C4-2B (cell line): ENCODE data around the gene LIMS1.

Experiments
- ZFX ChIP-seq: fragments of 450-650 bp; IDR thresholded peaks from 2 replicates; pipeline ENCODE4 v1.6.1; 2017
- TF ChIP-seq, protein P1 (sequence below): fragments of 450-650 bp; conservative IDR thresholded peaks from 2 replicates; pipeline ENCODE4 v1.5.1; 2017; ENCODE audit warnings: mild to moderate bottlenecking

DNA sequence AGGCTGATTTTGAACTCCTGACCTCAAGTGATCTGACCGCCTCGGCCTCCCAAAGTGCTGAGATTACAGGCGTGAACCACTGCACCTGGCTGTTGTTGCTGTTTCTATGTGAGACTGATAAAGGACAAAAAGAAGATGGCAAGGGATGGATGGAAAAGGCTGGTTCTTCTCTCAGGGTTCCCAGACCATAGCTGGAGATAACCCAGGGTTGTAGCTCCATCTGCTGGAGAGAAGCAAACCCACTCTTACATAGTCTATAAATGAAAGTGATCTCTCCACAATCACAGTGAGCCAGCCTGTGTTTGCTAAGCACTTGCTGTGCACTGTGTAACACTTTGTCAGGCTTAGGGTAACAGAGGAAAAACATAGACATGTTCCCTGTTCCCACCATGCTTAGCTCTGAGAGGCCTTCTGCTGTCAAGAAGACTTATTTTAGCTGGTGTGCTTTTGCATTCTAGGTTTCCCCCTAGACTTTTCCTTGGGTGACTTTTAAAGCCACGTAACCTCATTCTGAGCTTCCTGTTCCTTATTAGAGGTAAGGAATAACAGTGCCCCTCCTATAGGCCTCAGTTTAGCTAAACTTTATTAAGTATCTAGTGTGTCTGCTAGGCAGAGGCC is 49.7 kb downstream of the LIMS1 start:
- TF ChIP-seq, protein P1, sequence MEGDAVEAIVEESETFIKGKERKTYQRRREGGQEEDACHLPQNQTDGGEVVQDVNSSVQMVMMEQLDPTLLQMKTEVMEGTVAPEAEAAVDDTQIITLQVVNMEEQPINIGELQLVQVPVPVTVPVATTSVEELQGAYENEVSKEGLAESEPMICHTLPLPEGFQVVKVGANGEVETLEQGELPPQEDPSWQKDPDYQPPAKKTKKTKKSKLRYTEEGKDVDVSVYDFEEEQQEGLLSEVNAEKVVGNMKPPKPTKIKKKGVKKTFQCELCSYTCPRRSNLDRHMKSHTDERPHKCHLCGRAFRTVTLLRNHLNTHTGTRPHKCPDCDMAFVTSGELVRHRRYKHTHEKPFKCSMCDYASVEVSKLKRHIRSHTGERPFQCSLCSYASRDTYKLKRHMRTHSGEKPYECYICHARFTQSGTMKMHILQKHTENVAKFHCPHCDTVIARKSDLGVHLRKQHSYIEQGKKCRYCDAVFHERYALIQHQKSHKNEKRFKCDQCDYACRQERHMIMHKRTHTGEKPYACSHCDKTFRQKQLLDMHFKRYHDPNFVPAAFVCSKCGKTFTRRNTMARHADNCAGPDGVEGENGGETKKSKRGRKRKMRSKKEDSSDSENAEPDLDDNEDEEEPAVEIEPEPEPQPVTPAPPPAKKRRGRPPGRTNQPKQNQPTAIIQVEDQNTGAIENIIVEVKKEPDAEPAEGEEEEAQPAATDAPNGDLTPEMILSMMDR = peak; percentile 81
- no peak for TF ChIP-seq ZFX
